ENCODE data around the gene IRGC. TPM values are rescaled to one million over a fixed set of nuclear protein-coding genes. Genes with fewer than 3 reads are reported as not detected.

Gene IRGC
- total RNA-seq, 1 donor from 2014 or later, result not detected

Other genes starting within 250 kb of the IRGC start
- gene PHLDB3, start 211.3 kb upstream of the IRGC start, total RNA-seq, result 26.8 and 28.7 TPM in 2 replicates
- 55.1 and 55.4 TPM in 2 replicates for gene ETHE1, start 188.9 kb upstream of the IRGC start, total RNA-seq
- gene ZNF575, start 182.9 kb upstream of the IRGC start, total RNA-seq, result 1.4 and 2.6 TPM in 2 replicates
- gene XRCC1, start 140.5 kb upstream of the IRGC start, total RNA-seq, result 27.4 and 28.7 TPM in 2 replicates
- 4.9 and 5.7 TPM in 2 replicates for gene PINLYP, start 140.3 kb upstream of the IRGC start, total RNA-seq
- gene IRGQ, start 119.9 kb upstream of the IRGC start, total RNA-seq, result 33.5 and 34.9 TPM in 2 replicates
- 17.3 and 18.6 TPM in 2 replicates for gene ZNF576, start 119.5 kb upstream of the IRGC start, total RNA-seq
- 0.10 and 0.13 TPM in 2 replicates for gene SRRM5, start 104.0 kb upstream of the IRGC start, total RNA-seq
- 17.9 and 20.3 TPM in 2 replicates for gene ZNF428, start 96.4 kb upstream of the IRGC start, total RNA-seq
- gene CADM4, start 76.2 kb upstream of the IRGC start, total RNA-seq, result 0.32 and 0.39 TPM in 2 replicates
- gene PLAUR, start 45.9 kb upstream of the IRGC start, total RNA-seq, result 10.9 and 12.1 TPM in 2 replicates
- 86.6 and 89.2 TPM in 2 replicates for gene SMG9, start 38.9 kb downstream of the IRGC start, total RNA-seq
- 183 and 185 TPM in 2 replicates for gene KCNN4, start 64.9 kb downstream of the IRGC start, total RNA-seq
- gene LYPD5, start 86.4 kb downstream of the IRGC start, total RNA-seq, result 0.29 TPM in 1 of 2 replicates, not detected in the other
- 4.0 and 4.8 TPM in 2 replicates for gene ZNF283, start 111.2 kb downstream of the IRGC start, total RNA-seq
- 0.59 and 0.60 TPM in 2 replicates for gene ZNF404, start 167.9 kb downstream of the IRGC start, total RNA-seq
- 11.5 and 13.1 TPM in 2 replicates for gene ZNF45, start 219.2 kb downstream of the IRGC start, total RNA-seq
- 0.56 and 0.75 TPM in 2 replicates for gene ZNF221, start 235.2 kb downstream of the IRGC start, total RNA-seq

All from activated T-helper 1 cell treated with anti-CD3 and anti-CD28 coated beads, Interleukin-12 subunit alpha, Interleukin-12 subunit beta, Interleukin-2, Interleukin-4 antibody, amounts not matched to agents 30 ng/mL and 10 ng/mL and 1 ng/mL, durations not matched to agents 14 hours and 24 hours and 36 hours (primary cell).